Neural progenitor cell (in vitro differentiated cells): ENCODE measurements around the gene C4orf50.
"Not testable (repeated sequence)": the region's sequence is repeated elsewhere in the genome, so short reads cannot be mapped to it uniquely, and the experiment has no call there.

ENCODE experiments used
- EZH2 ChIP-seq: fragments of 200-600 bp; sonication (generic); IDR thresholded peaks from 2 replicates; pipeline ENCODE4 v1.6.1; 2017; ENCODE audit warnings: antibody characterized with exemption, mild to moderate bottlenecking, moderate library complexity
- EZH2phosphoT487 ChIP-seq: fragments of 200-600 bp; sonication (generic); IDR thresholded peaks from 2 replicates; pipeline ENCODE4 v1.6.1; 2017; ENCODE audit warnings: antibody characterized with exemption
- TF ChIP-seq, protein P1 (sequence below): fragments of 200-600 bp; sonication (generic); IDR thresholded peaks from 2 replicates; pipeline ENCODE4 v1.5.1; 2017; ENCODE audit warnings: antibody characterized with exemption, mild to moderate bottlenecking

GRCh38 chr4:5856362-5856761 lies 161.9 kb downstream of the C4orf50 start:
- TF ChIP-seq, protein P1, sequence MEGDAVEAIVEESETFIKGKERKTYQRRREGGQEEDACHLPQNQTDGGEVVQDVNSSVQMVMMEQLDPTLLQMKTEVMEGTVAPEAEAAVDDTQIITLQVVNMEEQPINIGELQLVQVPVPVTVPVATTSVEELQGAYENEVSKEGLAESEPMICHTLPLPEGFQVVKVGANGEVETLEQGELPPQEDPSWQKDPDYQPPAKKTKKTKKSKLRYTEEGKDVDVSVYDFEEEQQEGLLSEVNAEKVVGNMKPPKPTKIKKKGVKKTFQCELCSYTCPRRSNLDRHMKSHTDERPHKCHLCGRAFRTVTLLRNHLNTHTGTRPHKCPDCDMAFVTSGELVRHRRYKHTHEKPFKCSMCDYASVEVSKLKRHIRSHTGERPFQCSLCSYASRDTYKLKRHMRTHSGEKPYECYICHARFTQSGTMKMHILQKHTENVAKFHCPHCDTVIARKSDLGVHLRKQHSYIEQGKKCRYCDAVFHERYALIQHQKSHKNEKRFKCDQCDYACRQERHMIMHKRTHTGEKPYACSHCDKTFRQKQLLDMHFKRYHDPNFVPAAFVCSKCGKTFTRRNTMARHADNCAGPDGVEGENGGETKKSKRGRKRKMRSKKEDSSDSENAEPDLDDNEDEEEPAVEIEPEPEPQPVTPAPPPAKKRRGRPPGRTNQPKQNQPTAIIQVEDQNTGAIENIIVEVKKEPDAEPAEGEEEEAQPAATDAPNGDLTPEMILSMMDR, result not testable (repeated sequence)
- TF ChIP-seq EZH2phosphoT487, EZH2: not testable (repeated sequence)
